ENCODE measurements around the gene MEIS1.

The MEIS1 gene

GRCh38 chr2:66571918-66572317, 137.0 kb downstream of the MEIS1 start:
- no peak for DNase-seq

GRCh38 chr2:66572391-66572790, 137.5 kb downstream of the MEIS1 start:
- no peak for DNase-seq

- no peak for DNase-seq
These were observed 138.5 kb downstream of the MEIS1 start for GRCh38 chr2:66573416-66573815.

- DNase-seq = no peak
These were observed 138.9 kb downstream of the MEIS1 start for GRCh38 chr2:66573821-66574233.

- DNase-seq = no peak
These were observed 140.0 kb downstream of the MEIS1 start for GRCh38 chr2:66574701-66575624.

GRCh38 chr2:66575625-66576310, 140.8 kb downstream of the MEIS1 start:
- no peak for DNase-seq

GRCh38 chr2:66576311-66576560, 141.3 kb downstream of the MEIS1 start:
- no peak for DNase-seq

GRCh38 chr2:66576561-66577320, 141.8 kb downstream of the MEIS1 start:
- DNase-seq = no peak

- no peak for DNase-seq
These were observed 142.6 kb downstream of the MEIS1 start for GRCh38 chr2:66577321-66578053.

- DNase-seq = no peak
These were observed 143.2 kb downstream of the MEIS1 start for GRCh38 chr2:66578054-66578686.

- no peak for DNase-seq
These were observed 143.8 kb downstream of the MEIS1 start for GRCh38 chr2:66578687-66579106.

GRCh38 chr2:66579186-66580126, 144.5 kb downstream of the MEIS1 start:
- no peak for DNase-seq

- DNase-seq = no peak
These were observed 145.5 kb downstream of the MEIS1 start for GRCh38 chr2:66580166-66581049.

- no peak for DNase-seq
These were observed 146.6 kb downstream of the MEIS1 start for GRCh38 chr2:66581339-66582103.

GRCh38 chr2:66582104-66582986, 147.4 kb downstream of the MEIS1 start:
- no peak for DNase-seq

GRCh38 chr2:66582987-66583880, 148.3 kb downstream of the MEIS1 start:
- DNase-seq = no peak

GRCh38 chr2:66583881-66584280, 149.0 kb downstream of the MEIS1 start:
- no peak for DNase-seq
